Progenitor cell of endocrine pancreas (in vitro differentiated cells): ENCODE measurements around the gene SFXN3. TPM values are rescaled to one million over a fixed set of nuclear protein-coding genes. Genes with fewer than 3 reads are reported as not detected.

Experiments
- DNase-seq: peaks from one replicate; pipeline ENCODE4 v3.0.0; 2021; ENCODE audit warnings: low spot score; ENCODE audit not compliant: unreplicated experiment
- H3K27ac Mint-ChIP-seq: 2 replicates; pipeline ENCODE4 v1.8.0; 2021; ENCODE audit warnings: mild to moderate bottlenecking, moderate library complexity, mixed read lengths
- H3K27me3 Mint-ChIP-seq: 2 replicates; pipeline ENCODE4 v1.8.0; 2021; ENCODE audit warnings: mixed read lengths
- H3K36me3 Mint-ChIP-seq: 2 replicates; pipeline ENCODE4 v1.8.0; 2022; ENCODE audit warnings: mixed read lengths; ENCODE audit not compliant: insufficient read depth
- H3K4me1 Mint-ChIP-seq: 2 replicates; pipeline ENCODE4 v1.8.0; 2021; ENCODE audit warnings: low read depth, mixed read lengths
- H3K4me3 Mint-ChIP-seq: 2 replicates; pipeline ENCODE4 v1.8.0; 2021; ENCODE audit warnings: low read depth, mild to moderate bottlenecking, moderate library complexity, mixed read lengths
- H3K9me3 Mint-ChIP-seq: 2 replicates; pipeline ENCODE4 v1.8.0; 2021; ENCODE audit warnings: low read depth, mixed read lengths
- CTCF ChIP-seq: fragments of 200-600 bp; sonication (generic); IDR thresholded peaks from one replicate; pipeline ENCODE4 v1.5.0; 2021; ENCODE audit warnings: antibody characterized with exemption, mild to moderate bottlenecking; ENCODE audit not compliant: unreplicated experiment
- total RNA-seq: library from RNA; stranded (reverse); gene quantifications from 2 replicates; pipeline ENCODE4 v1.2.1, GENCODE V29; 2021

SFXN3 gene
- total RNA-seq, 1 donor from 2014 or later, result 6.1 TPM

GRCh38 chr10:101040851-101041250 lies 9.8 kb downstream of the SFXN3 start:
- Mint-ChIP-seq H3K4me3 (no peak overlapping the region), H3K36me3 (no peaks in the 10 kb centered on the region), H3K4me1 (peaks cover 10% of the 10 kb centered on the region), H3K27ac (peak overlapping the region; percentile 84), H3K27me3 (peaks cover 52% of the 10 kb centered on the region), H3K9me3 (no peaks in the 10 kb centered on the region)
- no peak for TF ChIP-seq CTCF
- no peak for DNase-seq

DNA sequence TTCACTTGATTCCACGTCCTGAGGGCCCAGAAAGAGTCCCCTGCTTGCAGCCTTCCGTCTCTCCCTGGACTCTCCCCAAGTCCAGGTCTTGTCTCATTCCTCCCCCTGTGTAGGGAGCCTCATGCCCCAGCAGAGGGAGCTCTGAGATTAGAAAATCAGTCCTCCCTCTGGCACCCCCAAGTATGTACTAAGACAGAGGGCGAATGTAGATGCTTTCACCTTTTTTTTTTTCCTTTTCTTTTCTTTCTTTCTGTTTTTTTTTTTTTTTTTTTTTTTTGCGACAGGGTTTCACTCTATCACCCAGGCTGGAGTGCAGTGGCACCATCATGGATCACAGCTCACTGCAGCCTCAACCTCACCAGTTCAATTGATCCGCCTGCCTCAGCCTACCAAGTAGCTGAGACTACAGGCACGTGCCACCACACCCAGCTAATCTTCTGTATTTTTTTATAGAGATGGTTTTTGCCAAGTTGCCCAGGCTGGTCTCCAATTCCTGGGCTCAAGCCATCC lies 10.3 kb downstream of the SFXN3 start:
- Mint-ChIP-seq H3K27me3 (peaks cover 52% of the 10 kb centered on the region), H3K4me3 (no peak overlapping the region), H3K4me1 (peaks cover 10% of the 10 kb centered on the region), H3K27ac (peak overlapping the region; percentile 84), H3K9me3 (no peaks in the 10 kb centered on the region), H3K36me3 (no peaks in the 10 kb centered on the region)
- peak; percentile 84 for TF ChIP-seq CTCF
- peak; percentile 63 for DNase-seq

DNA sequence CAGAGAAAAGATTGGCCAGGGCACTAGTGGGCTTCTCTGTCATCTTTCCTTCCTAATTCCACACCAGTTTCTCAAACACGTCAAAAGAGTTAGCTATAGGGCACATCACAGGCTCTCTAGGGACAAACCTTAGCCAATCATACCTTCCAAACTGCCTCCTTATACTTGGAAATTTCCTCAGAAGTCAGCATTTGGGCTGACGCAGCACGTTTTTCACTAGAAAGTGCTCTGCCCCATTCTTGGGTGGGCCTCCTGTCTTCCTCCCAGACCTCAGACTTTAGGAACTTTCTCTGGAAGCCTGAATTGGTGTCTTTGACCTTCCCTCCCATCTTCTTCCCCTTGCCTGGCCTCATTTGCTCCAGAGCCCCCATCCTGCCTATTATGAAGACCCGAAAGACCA lies 11.1 kb downstream of the SFXN3 start:
- Mint-ChIP-seq H3K27me3 (peaks cover 55% of the 10 kb centered on the region), H3K27ac (peak overlapping the region; percentile 97), H3K4me1 (peaks cover 15% of the 10 kb centered on the region)

GRCh38 chr10:101042667-101043362 lies 11.8 kb downstream of the SFXN3 start:
- H3K4me1 Mint-ChIP-seq, result peaks cover 16% of the 10 kb centered on the region
- peak overlapping the region; percentile 86 for H3K4me3 Mint-ChIP-seq
- peak overlapping the region; percentile 97 for H3K27ac Mint-ChIP-seq
- TF ChIP-seq CTCF, result no peak
- no peaks in the 10 kb centered on the region for H3K9me3 Mint-ChIP-seq
- H3K27me3 Mint-ChIP-seq, result peaks cover 55% of the 10 kb centered on the region
- peak; percentile 85 for DNase-seq
- H3K36me3 Mint-ChIP-seq, result no peaks in the 10 kb centered on the region

More for the DNA sequence above, 11.1 kb downstream of the SFXN3 start:
- peak overlapping the region; percentile 86 for H3K4me3 Mint-ChIP-seq
- no peak for TF ChIP-seq CTCF
- no peaks in the 10 kb centered on the region for H3K9me3 Mint-ChIP-seq
- no peaks in the 10 kb centered on the region for H3K36me3 Mint-ChIP-seq
- no peak for DNase-seq

DNA sequence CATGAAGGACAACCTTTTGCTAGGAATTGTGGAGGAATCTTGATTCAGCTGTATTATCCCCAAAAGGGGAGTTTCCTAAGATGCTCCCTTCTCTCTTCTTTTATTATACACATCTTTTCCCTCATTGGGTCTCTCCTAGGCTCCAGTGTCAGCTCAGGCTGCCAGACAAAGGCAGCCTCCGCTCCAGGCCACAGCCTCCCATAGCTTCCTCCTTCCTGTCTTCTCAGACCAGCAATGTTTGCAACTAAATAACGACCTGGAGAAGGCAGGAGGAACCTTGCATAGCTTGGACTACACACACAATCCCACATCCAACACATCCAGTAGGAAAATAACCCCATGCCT lies 12.3 kb downstream of the SFXN3 start:
- no peaks in the 10 kb centered on the region for H3K9me3 Mint-ChIP-seq
- peaks cover 55% of the 10 kb centered on the region for H3K27me3 Mint-ChIP-seq
- peak overlapping the region; percentile 97 for H3K27ac Mint-ChIP-seq
- no peak for TF ChIP-seq CTCF
- H3K4me3 Mint-ChIP-seq, result peak overlapping the region; percentile 86
- DNase-seq, result no peak
- H3K36me3 Mint-ChIP-seq, result no peaks in the 10 kb centered on the region
- peaks cover 17% of the 10 kb centered on the region for H3K4me1 Mint-ChIP-seq
